BLaER1 treated with 17β-estradiol and CSF1 and Interleukin-3, amounts not matched to agents 10 nM and 100 nM (cell line): ENCODE data around the gene ANKS1B.

Experiments used
- H3K27ac ChIP-seq, 11 experiments: shearing (Covaris generic); formaldehyde crosslinking; 2 replicates each; pipeline ENCODE4 v1.8.1; 2022
- H3K27me3 ChIP-seq, 11 experiments: shearing (Covaris generic); formaldehyde crosslinking; 2 replicates each; pipeline ENCODE4 v1.8.1; 2022
- H3K36me3 ChIP-seq, 11 experiments: shearing (Covaris generic); formaldehyde crosslinking; 2 replicates each; pipeline ENCODE4 v1.8.1; 2022
- H3K4me1 ChIP-seq, 10 experiments: shearing (Covaris generic); formaldehyde crosslinking; 2 replicates each; pipeline ENCODE4 v1.8.1; 2022
- H3K4me2 ChIP-seq, 11 experiments: shearing (Covaris generic); formaldehyde crosslinking; 2 replicates each; pipeline ENCODE4 v1.8.1; 2022
- H3K4me3 ChIP-seq, 10 experiments: shearing (Covaris generic); formaldehyde crosslinking; 2 replicates each; pipeline ENCODE4 v1.8.1; 2022
- H3K9ac ChIP-seq, 11 experiments: shearing (Covaris generic); formaldehyde crosslinking; 2 replicates each; pipeline ENCODE4 v1.8.1; 2022
- H3K9me3 ChIP-seq, 11 experiments: shearing (Covaris generic); formaldehyde crosslinking; replicated peaks in 1 of 11; 2 replicates each; pipeline ENCODE4 v1.8.1; 2022
- H4K20me1 ChIP-seq, 11 experiments: shearing (Covaris generic); formaldehyde crosslinking; 2 replicates each; pipeline ENCODE4 v1.8.1; 2022
- Cebpa-rat ChIP-seq, 11 experiments: shearing (Covaris generic); IDR thresholded peaks; 2 replicates each; pipeline ENCODE4 v1.8.1; 2022

ANKS1B gene

DNA sequence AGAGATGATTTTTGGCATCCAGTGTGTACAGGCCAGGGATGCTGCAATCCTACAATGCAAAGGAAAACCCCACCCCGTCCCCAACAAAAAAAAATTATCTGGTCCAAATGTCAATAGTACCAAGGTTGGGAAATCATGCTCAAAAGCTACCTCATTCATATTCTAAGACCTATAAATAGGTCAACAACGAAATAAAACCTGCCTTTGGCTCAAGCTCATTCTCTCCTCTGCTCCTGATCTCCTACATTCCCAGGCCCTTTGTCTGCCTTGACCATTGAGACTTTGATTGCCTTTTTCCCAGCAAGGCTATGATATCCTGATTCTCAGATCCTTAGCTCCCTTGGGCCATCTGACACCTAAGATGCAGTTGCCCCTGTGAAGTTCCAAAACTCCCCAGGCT lies 30.0 kb downstream of the ANKS1B start:
- H3K4me2 ChIP-seq, result peak overlapping the region in 7 of 11 experiments; percentile 0 to 28 (median 12); a peak in 5 of 22 replicates
- no peaks in the 10 kb centered on the region for H3K27me3 ChIP-seq
- peaks cover 4 to 21% (median 10%) of the 10 kb centered on the region in 11 experiments; a peak in 18 of 22 replicates for H3K9me3 ChIP-seq
- peak overlapping the region in 1 of 11 experiments; percentile 10; a peak in 3 of 22 replicates for H3K27ac ChIP-seq
- peaks cover 0 to 22% (median 0%) of the 10 kb centered on the region in 11 experiments; a peak in 2 of 22 replicates for H4K20me1 ChIP-seq
- TF ChIP-seq Cebpa-rat (IDR thresholded peaks at IDR 0.05), result no peak
- no peak overlapping the region for H3K9ac ChIP-seq
- H3K36me3 ChIP-seq, result peaks cover 0 to 80% (median 18%) of the 10 kb centered on the region in 11 experiments; a peak in 12 of 22 replicates
- no peak overlapping the region for H3K4me3 ChIP-seq
- H3K4me1 ChIP-seq, result peaks cover 17 to 45% (median 29%) of the 10 kb centered on the region in 10 experiments

DNA sequence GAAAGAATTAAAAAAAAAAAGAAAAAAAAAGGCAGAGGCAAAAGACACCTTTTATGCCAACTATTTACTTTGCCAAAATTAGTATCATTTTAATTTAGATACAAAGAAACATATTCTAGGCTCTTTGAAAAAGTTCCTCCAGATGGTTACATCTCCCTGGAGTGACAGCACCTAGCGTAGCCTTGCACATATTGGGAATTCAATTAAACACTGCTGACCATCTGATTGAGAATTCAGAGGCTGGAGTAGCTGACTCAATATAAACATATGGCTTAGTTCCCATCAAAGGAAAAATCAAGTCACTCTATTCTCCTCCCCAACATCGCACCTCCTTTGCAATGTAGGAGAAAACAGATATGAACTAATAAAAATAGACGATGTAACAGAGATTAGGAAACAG lies 36.4 kb downstream of the ANKS1B start:
- Histone ChIP-seq H3K27me3 (no peaks in the 10 kb centered on the region), H3K4me1 (peaks cover 0 to 33% (median under 1%) of the 10 kb centered on the region in 10 experiments; a peak in 8 of 20 replicates), H3K9me3 (peaks cover 4 to 45% (median 23%) of the 10 kb centered on the region in 11 experiments; a peak in 20 of 22 replicates), H3K4me2 (peak overlapping the region in 1 of 11 experiments; percentile 7; a peak in 1 of 22 replicates), H4K20me1 (peaks cover 0 to 56% (median 0%) of the 10 kb centered on the region in 11 experiments; a peak in 2 of 22 replicates), H3K4me3 (no peak overlapping the region), H3K9ac (no peak overlapping the region), H3K27ac (no peak overlapping the region), H3K36me3 (peaks cover 0 to 96% (median 49%) of the 10 kb centered on the region in 11 experiments; a peak in 15 of 22 replicates)
- TF ChIP-seq Cebpa-rat (IDR thresholded peaks at IDR 0.05), result no peak

DNA sequence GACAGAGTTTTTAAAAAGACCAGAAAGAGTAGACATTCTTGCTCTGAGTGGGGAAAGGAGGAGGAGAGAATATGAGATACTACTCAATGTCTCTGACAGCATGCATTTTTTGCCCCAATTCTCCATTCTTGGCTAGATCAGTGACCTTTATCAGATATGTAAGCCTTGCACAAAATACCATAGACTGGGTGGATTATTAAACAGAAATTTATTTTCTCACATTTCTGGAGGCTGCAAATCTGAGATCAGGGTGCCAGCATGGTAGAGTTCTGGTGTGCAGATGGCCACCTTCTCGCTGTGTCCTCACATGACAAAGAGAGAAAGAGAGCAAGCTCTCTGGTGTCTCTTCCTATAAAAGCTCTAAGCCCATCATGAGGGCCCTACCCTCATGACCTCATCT lies 38.6 kb downstream of the ANKS1B start:
- no peak overlapping the region for H3K9ac ChIP-seq
- no peak overlapping the region for H3K4me3 ChIP-seq
- no peak for TF ChIP-seq Cebpa-rat (IDR thresholded peaks at IDR 0.05)
- peaks cover 0 to 38% (median 6%) of the 10 kb centered on the region in 10 experiments; a peak in 8 of 20 replicates for H3K4me1 ChIP-seq
- peak overlapping the region in 1 of 11 experiments; percentile 11; a peak in 1 of 22 replicates for H3K4me2 ChIP-seq
- no peak overlapping the region for H3K27ac ChIP-seq
- H4K20me1 ChIP-seq, result peaks cover 0 to 71% (median 0%) of the 10 kb centered on the region in 11 experiments; a peak in 2 of 22 replicates
- H3K27me3 ChIP-seq, result no peaks in the 10 kb centered on the region
- H3K36me3 ChIP-seq, result peaks cover 0 to 93% (median 44%) of the 10 kb centered on the region in 11 experiments; a peak in 14 of 22 replicates
- peaks cover 0 to 48% (median 22%) of the 10 kb centered on the region in 11 experiments; a peak in 19 of 22 replicates for H3K9me3 ChIP-seq

DNA sequence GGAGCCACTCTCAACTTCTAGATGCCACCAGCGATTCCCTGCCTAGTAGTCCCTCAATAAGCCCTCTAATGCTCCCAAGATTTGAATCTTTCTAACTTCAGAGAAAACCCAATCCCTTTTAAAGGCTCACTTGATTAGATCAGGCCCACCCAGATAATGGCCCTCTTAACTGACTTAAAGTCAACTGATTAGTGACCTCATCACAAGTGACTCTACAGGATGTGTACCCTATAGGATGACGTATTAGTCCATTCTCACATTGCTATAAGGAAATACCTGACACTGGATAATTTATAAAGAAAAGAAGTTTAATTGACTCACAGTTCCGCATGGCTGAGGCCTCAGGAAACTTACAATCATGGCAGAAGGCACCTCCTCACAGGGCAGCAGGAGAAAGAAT lies 49.1 kb downstream of the ANKS1B start:
- Histone ChIP-seq H4K20me1 (peaks cover 0 to 18% (median 0%) of the 10 kb centered on the region in 11 experiments; a peak in 1 of 22 replicates), H3K27ac (no peak overlapping the region), H3K36me3 (peaks cover 11 to 95% (median 89%) of the 10 kb centered on the region in 11 experiments; a peak in 19 of 22 replicates), H3K4me3 (no peak overlapping the region), H3K9ac (no peak overlapping the region), H3K4me2 (no peak overlapping the region), H3K9me3 (peaks cover 29 to 91% (median 67%) of the 10 kb centered on the region in 11 experiments), H3K4me1 (no peaks in the 10 kb centered on the region), H3K27me3 (no peaks in the 10 kb centered on the region)
- no peak for TF ChIP-seq Cebpa-rat (IDR thresholded peaks at IDR 0.05)

DNA sequence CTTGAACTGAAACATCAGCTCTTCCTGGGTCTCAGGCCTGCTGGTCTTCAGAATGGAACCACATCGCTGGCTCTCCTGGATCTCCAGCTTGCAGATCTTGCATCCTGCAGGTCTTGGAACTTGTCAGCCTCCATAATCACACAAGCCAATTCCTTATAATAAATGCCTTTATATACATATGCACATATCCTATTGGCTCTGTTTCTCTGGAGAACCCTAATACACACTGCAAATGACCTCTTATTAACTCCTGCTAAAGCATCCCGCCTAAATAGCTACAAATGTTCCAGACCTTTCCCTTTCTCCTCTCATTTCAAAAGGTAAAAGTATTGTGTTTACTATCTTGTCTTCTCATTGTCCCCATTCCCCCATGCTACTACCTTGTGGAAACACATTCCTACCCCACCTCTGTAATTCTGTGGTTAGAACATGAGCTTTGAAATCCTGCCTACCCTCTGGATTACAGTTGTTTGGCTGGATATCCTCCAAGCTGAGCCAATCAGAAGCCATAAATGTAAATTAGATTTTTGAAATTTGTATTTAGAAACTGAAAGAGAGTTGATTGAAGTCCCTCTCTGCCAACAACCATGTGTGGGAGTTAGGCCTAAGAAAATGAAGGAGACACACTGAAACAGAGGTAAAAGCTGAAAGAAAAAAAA lies 58.1 kb downstream of the ANKS1B start:
- Histone ChIP-seq H3K27me3 (no peaks in the 10 kb centered on the region), H3K36me3 (peaks cover 0 to 76% (median 57%) of the 10 kb centered on the region in 11 experiments; a peak in 16 of 22 replicates), H3K4me3 (no peak overlapping the region), H3K9me3 (peaks cover 24 to 76% (median 51%) of the 10 kb centered on the region in 11 experiments), H3K4me1 (no peaks in the 10 kb centered on the region), H4K20me1 (no peaks in the 10 kb centered on the region; a peak in 1 of 22 replicates), H3K9ac (no peak overlapping the region), H3K4me2 (no peak overlapping the region), H3K27ac (peak overlapping the region in 1 of 11 experiments; percentile 28; a peak in 1 of 22 replicates)
- TF ChIP-seq Cebpa-rat (IDR thresholded peaks at IDR 0.05), result no peak

DNA sequence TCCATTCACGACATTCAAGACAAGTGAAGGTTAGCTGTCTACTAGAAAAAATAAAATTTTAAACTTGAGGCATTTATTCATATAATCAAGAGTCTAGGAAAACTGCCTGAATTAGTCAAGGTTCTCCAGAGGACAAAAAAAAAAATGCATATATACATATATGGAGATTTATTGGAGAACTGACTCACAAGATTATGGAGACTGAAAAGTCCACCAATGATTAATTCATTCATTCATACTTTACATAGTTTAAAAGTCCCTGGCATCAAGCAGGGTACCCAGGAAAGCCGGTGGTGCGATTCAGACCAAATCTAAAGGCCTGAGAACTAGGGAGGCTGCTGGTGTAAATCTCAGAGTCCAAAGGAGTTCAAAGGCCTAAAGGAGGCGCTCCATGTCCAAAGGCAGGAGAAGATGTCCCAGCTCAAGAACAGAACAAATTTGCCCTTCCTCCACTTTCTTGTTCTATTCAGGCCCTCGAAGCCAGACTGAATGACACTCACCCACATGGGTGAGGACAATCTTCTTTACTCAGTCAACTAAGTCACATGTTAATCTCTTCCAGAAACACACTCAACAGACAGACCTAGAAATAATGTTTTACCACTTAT lies 64.3 kb downstream of the ANKS1B start:
- TF ChIP-seq Cebpa-rat (IDR thresholded peaks at IDR 0.05), result no peak
- Histone ChIP-seq H3K4me1 (peaks cover 0 to 18% (median 12%) of the 10 kb centered on the region in 10 experiments; a peak in 10 of 20 replicates), H3K9ac (no peak overlapping the region), H3K9me3 (peaks cover 43 to 57% (median 48%) of the 10 kb centered on the region in 11 experiments), H3K27ac (peak overlapping the region in 7 of 11 experiments; percentile 11 to 61 (median 49); a peak in 10 of 22 replicates), H3K27me3 (no peaks in the 10 kb centered on the region), H3K36me3 (peaks cover 0 to 97% (median 68%) of the 10 kb centered on the region in 11 experiments; a peak in 17 of 22 replicates), H3K4me2 (0 out of 22 replicates have a peak overlapping the region, but pooled peaks of 1 of the 11 experiments have one; percentile 10), H3K4me3 (no peak overlapping the region), H4K20me1 (peaks cover 0 to 13% (median 0%) of the 10 kb centered on the region in 11 experiments; a peak in 2 of 22 replicates)

DNA sequence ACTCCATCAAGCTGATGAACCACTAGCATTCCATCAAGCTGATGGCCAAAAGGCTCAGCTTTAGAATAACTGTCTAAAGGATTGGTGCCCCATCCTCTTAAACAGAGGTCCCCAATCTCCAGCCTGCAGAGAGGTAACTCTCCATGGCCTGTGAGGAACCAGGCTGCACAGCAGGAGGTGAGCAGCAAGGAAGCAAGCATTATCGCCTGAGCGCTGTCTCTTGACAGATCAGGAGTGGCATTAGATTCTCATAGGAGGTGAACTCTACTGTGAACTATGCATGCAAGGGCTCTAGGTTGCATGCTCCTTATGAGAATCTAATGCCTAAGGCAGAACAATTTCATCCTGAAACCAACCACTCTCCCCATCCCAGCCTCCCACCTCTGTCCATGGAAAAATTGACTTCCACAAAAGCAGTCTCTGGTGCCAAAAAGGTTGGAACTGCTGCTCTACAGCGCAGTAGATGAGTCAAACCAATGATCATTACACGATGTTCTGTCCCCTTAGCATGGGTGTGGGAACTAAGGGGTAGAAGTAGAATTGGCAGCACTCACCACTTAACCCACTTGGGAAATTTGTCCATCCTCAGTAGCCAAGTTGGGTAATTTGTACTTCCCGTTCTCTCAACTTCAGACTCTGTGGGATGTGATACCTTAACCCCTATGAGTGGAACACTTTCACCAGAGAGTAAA lies 66.9 kb downstream of the ANKS1B start:
- Histone ChIP-seq H3K4me1 (peaks cover 8 to 37% (median 19%) of the 10 kb centered on the region in 10 experiments; a peak in 15 of 20 replicates), H3K27ac (no peak overlapping the region), H3K36me3 (peaks cover 0 to 90% (median 47%) of the 10 kb centered on the region in 11 experiments; a peak in 16 of 22 replicates)

DNA sequence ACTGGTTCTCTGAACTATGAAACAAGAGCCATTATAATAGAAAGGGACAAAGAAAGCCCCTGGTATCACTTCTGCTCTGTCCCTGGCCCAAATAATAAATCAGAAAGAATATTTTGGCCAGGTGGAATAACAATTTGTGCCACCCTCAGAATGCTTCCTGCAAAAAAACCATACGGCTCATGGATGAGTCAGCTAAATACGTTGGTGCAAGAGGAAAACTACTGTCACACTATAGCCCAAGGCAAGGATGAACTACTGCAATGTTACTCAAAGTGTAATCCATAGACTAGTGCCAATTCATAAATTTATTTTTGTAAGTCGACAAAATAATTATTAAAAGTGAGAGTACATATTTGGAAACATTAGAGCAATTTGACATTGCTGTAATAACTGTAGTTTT lies 68.2 kb downstream of the ANKS1B start:
- Histone ChIP-seq H3K4me2 (no peak overlapping the region; a peak in 1 of 22 replicates), H3K27ac (peak overlapping the region in 2 of 11 experiments; percentile 3 to 22; a peak in 2 of 22 replicates), H3K9ac (no peak overlapping the region), H4K20me1 (peaks cover 0 to 20% (median 0%) of the 10 kb centered on the region in 11 experiments; a peak in 2 of 22 replicates), H3K9me3 (peaks cover 12 to 29% (median 17%) of the 10 kb centered on the region in 11 experiments), H3K36me3 (peaks cover 0 to 77% (median 38%) of the 10 kb centered on the region in 11 experiments; a peak in 16 of 22 replicates), H3K4me1 (peaks cover 13 to 49% (median 29%) of the 10 kb centered on the region in 10 experiments; a peak in 18 of 20 replicates), H3K27me3 (no peaks in the 10 kb centered on the region), H3K4me3 (no peak overlapping the region)
- no peak for TF ChIP-seq Cebpa-rat (IDR thresholded peaks at IDR 0.05)

More for the DNA sequence above, 66.9 kb downstream of the ANKS1B start:
- peak overlapping the region in 5 of 11 experiments; percentile 2 to 33 (median 15); a peak in 6 of 22 replicates for H3K4me2 ChIP-seq
- H3K9ac ChIP-seq, result no peak overlapping the region
- H3K27me3 ChIP-seq, result no peaks in the 10 kb centered on the region
- H3K9me3 ChIP-seq, result peaks cover 25 to 37% (median 30%) of the 10 kb centered on the region in 11 experiments
- peaks cover 0 to 20% (median 0%) of the 10 kb centered on the region in 11 experiments; a peak in 2 of 22 replicates for H4K20me1 ChIP-seq
- no peak for TF ChIP-seq Cebpa-rat (IDR thresholded peaks at IDR 0.05)
- no peak overlapping the region for H3K4me3 ChIP-seq
